Central memory CD8-positive, alpha-beta T cell (primary cell): Measurements from ENCODE around the gene TCF4.

Source experiments
- ATAC-seq: fragments of 150-1000 bp; cut with Tn5 transposase; replicated peaks from 2 replicates; pipeline ENCODE4 v1.10.0; 2022; ENCODE audit warnings: mild to moderate bottlenecking, moderate FRiP score, moderate number of reproducible peaks; ENCODE audit not compliant: poor library complexity, severe bottlenecking; ENCODE audit errors: extremely low read depth
- DNase-seq, 2 donors: peaks; one replicate each; pipeline ENCODE4 v3.0.0; 2021; ENCODE audit warnings: low spot score in 2 of 2
- H3K27ac Mint-ChIP-seq: one replicate; pipeline ENCODE4 v1.8.0; 2022; ENCODE audit warnings: low read depth, mild to moderate bottlenecking, moderate library complexity, mixed read lengths
- H3K27me3 Mint-ChIP-seq: one replicate; pipeline ENCODE4 v1.8.0; 2022; ENCODE audit warnings: mixed read lengths
- H3K36me3 Mint-ChIP-seq: one replicate; pipeline ENCODE4 v1.8.0; 2022; ENCODE audit warnings: mild to moderate bottlenecking, moderate library complexity, mixed read lengths; ENCODE audit not compliant: insufficient read depth
- H3K4me1 Mint-ChIP-seq: one replicate; pipeline ENCODE4 v1.8.0; 2022; ENCODE audit warnings: mixed read lengths
- H3K4me3 Mint-ChIP-seq: one replicate; pipeline ENCODE4 v1.8.0; 2022; ENCODE audit warnings: mild to moderate bottlenecking, moderate library complexity, mixed read lengths
- H3K9me3 Mint-ChIP-seq: one replicate; pipeline ENCODE4 v1.8.0; 2022; ENCODE audit warnings: mixed read lengths

The TCF4 gene

DNA sequence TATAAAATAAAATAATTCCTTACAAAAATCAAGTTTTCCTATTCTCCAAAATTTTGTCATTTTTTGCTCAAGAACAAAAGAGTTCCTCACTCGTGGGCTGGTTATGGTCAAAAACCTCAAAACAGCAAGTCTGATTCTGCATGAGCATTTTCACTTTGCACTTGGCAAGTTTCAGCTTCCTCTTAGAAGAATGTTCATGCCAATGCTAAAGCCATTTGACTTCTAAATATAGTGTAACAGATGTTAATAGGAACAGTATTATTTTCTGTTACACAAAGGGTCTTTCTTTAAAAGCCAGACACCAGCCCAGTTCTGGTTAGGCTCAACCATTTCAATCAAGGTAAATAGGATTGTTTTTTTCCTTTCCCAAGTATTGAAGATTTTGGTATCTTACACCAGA is 367.5 kb downstream of the TCF4 start:
- no peak overlapping the region for H3K27ac Mint-ChIP-seq
- no peak overlapping the region for H3K4me3 Mint-ChIP-seq
- H3K9me3 Mint-ChIP-seq: peaks cover 9% of the 10 kb centered on the region
- H3K36me3 Mint-ChIP-seq: peaks cover 2% of the 10 kb centered on the region
- ATAC-seq (no peak), DNase-seq (no peak)
- H3K4me1 Mint-ChIP-seq: no peaks in the 10 kb centered on the region
- H3K27me3 Mint-ChIP-seq: no peaks in the 10 kb centered on the region

DNA sequence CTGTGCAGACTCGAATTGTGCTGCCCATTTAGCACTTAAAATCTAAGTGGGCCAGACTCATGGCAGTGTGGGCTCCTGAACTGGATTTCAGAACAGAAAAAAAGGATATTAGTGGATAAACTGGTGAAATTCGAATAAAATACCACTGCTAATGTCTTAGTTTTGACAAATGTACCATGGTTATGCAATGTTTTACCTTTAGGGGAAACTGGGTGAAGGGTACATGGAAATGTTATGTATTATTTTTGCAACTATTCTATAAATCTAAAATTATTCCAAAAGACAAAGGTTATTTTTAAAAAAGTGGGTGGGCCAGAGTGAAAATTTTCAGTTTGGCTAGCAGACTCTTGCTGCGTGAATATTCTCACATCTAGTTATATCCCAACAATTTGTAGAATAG is 368.2 kb downstream of the TCF4 start:
- peaks cover 9% of the 10 kb centered on the region for H3K9me3 Mint-ChIP-seq
- ATAC-seq: no peak
- peaks cover 2% of the 10 kb centered on the region for H3K36me3 Mint-ChIP-seq
- DNase-seq: no peak
- H3K4me3 Mint-ChIP-seq: no peak overlapping the region
- H3K27ac Mint-ChIP-seq: no peak overlapping the region
- H3K4me1 Mint-ChIP-seq: no peaks in the 10 kb centered on the region
- no peaks in the 10 kb centered on the region for H3K27me3 Mint-ChIP-seq

DNA sequence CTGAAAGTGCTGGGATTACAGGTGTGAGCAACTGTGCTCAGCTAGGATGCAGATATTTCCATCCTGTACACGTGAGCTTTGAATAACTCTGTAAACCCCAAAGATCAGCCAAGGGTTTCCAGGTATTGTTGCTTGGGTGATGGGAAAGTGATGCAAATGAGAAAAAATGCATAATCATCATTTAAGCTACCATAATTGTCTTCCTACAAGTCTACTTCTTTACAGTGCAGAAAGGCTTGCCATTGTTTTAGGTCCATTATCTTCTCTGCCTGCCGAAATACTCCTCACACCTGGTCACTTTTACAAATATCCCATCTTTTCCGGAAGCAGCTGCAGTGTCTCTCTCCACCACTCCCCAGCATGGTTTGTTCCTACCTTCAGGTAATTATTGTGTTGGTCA is 368.9 kb downstream of the TCF4 start:
- H3K27me3 Mint-ChIP-seq: no peaks in the 10 kb centered on the region
- H3K4me1 Mint-ChIP-seq: no peaks in the 10 kb centered on the region
- no peak overlapping the region for H3K27ac Mint-ChIP-seq
- H3K9me3 Mint-ChIP-seq: peaks cover 9% of the 10 kb centered on the region
- peaks cover 2% of the 10 kb centered on the region for H3K36me3 Mint-ChIP-seq
- ATAC-seq (no peak), DNase-seq (no peak)
- H3K4me3 Mint-ChIP-seq: no peak overlapping the region

DNA sequence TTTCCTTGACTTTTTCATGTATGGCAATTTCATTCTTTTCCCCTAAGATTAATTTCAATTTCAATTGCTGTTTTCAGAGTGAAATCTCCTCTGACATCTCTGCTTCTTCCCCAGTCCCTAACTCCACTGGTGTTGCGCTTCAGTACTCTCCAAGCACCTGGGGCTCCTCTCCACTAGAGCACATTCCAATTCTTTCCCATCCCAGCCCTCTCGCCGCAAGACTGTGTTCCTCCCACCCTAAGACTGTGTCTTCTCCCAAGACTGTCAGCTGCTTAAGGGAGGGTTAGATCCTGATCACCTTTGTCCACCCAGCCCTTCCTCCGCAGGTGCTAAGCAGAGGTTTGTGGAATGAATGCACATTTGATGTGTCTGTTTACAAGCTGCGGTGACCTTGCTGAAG is 373.0 kb downstream of the TCF4 start:
- Mint-ChIP-seq H3K9me3 (peaks cover 9% of the 10 kb centered on the region), H3K36me3 (peaks cover 2% of the 10 kb centered on the region), H3K27me3 (no peaks in the 10 kb centered on the region), H3K4me3 (no peak overlapping the region), H3K4me1 (no peaks in the 10 kb centered on the region), H3K27ac (no peak overlapping the region)
- DNase-seq (no peak), ATAC-seq (no peak)

DNA sequence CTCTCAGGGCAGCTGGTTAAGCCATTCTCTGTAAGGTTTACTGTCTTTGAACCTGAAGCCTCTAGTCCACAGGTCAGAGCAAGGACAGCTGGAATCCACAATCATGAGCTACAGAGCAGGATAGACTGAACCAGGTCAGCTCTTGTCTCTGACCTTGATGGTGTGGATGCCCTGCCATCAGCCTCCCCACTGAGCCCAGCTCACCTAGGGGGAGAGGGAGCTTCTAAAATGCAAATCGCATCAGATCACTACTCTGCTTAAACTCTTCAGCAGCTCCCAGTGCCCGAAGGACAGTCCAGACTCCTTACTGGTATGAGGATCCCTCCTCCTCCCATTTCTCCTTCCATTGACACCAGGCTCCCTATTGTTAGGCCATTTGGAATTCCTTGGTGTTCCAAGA is 373.5 kb downstream of the TCF4 start:
- peaks cover 9% of the 10 kb centered on the region for H3K9me3 Mint-ChIP-seq
- DNase-seq (no peak), ATAC-seq (no peak)
- H3K27me3 Mint-ChIP-seq: no peaks in the 10 kb centered on the region
- no peak overlapping the region for H3K4me3 Mint-ChIP-seq
- H3K36me3 Mint-ChIP-seq: peaks cover 2% of the 10 kb centered on the region
- no peaks in the 10 kb centered on the region for H3K4me1 Mint-ChIP-seq
- no peak overlapping the region for H3K27ac Mint-ChIP-seq

DNA sequence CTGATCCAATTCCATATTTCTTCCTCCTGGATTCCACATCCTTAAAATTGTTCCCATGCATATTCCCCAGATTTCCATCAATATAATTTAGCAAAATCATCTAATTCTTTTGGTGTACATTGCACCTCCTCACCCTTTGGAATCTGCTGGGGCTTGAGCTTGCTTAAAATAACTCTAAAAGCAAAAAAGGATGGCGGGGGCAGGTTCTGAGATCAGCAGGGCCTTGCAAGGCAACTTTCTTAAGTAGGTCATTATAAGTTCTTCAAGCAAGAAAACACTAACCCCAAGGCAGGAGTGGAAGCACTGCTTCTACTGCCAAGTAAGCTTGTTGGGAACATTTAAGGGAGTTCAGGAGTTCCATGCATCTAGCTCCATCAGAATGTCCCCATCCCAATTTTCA is 374.4 kb downstream of the TCF4 start:
- H3K4me3 Mint-ChIP-seq: no peak overlapping the region
- no peak for ATAC-seq
- no peaks in the 10 kb centered on the region for H3K4me1 Mint-ChIP-seq
- DNase-seq: no peak
- H3K36me3 Mint-ChIP-seq: peaks cover 2% of the 10 kb centered on the region
- H3K27me3 Mint-ChIP-seq: no peaks in the 10 kb centered on the region
- H3K9me3 Mint-ChIP-seq: peaks cover 4% of the 10 kb centered on the region
- H3K27ac Mint-ChIP-seq: no peak overlapping the region

DNA sequence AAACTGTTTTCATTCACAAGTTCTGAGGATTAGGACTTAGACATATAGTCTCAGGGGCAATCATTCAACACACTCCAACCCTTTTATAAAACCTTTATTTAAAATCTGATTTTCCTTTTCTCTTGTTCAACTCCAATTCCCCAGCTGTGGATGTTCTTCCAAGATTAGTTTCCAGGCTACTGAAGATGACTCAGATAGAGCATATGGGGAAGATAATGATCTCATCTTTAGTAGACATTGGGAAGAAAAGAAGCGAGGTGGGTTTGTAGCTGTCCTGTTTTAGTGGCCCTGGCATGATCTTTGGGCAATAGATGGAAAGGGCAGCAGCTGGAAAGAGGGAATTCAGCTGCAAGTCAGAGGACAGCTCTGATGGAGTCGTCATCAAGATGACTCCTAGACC is 381.1 kb downstream of the TCF4 start:
- ATAC-seq (no peak), DNase-seq (no peak)
- H3K4me3 Mint-ChIP-seq: no peak overlapping the region
- no peaks in the 10 kb centered on the region for H3K36me3 Mint-ChIP-seq
- H3K9me3 Mint-ChIP-seq: peaks cover 7% of the 10 kb centered on the region
- H3K27me3 Mint-ChIP-seq: no peaks in the 10 kb centered on the region
- H3K27ac Mint-ChIP-seq: no peak overlapping the region
- no peaks in the 10 kb centered on the region for H3K4me1 Mint-ChIP-seq

DNA sequence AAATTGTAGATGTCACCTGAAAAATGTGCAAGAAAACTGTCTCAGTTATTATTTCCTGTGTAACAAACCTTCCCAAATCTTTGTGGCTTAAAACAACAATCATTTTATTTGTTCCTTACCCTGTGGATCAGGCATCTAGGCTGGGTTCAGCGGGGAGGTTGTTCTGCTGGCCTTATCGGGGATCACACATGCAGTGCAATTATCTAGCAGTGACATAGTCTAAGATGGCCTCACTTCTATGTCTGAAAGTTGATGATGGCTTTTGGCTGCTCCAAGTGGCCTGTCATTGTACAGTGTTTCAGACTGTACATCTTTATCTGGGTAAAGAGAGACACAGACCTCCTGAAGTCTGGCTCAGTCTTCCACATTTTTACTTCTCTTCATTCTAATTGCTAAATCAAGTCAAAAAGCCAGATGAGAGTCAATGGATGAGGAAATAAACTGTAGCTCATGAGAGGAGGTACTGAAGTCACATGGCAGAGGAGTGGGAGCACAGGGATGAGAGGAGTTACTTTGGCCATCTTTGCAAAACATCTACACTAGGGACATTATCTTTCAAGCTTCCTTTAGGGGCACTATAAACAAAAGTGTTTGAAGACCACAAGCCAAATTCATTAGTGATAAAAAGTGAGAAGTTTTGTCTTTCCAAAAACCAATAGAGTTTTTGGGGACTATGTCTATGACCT is 385.6 kb downstream of the TCF4 start:
- Mint-ChIP-seq H3K4me3 (no peak overlapping the region), H3K27me3 (no peaks in the 10 kb centered on the region)

DNA sequence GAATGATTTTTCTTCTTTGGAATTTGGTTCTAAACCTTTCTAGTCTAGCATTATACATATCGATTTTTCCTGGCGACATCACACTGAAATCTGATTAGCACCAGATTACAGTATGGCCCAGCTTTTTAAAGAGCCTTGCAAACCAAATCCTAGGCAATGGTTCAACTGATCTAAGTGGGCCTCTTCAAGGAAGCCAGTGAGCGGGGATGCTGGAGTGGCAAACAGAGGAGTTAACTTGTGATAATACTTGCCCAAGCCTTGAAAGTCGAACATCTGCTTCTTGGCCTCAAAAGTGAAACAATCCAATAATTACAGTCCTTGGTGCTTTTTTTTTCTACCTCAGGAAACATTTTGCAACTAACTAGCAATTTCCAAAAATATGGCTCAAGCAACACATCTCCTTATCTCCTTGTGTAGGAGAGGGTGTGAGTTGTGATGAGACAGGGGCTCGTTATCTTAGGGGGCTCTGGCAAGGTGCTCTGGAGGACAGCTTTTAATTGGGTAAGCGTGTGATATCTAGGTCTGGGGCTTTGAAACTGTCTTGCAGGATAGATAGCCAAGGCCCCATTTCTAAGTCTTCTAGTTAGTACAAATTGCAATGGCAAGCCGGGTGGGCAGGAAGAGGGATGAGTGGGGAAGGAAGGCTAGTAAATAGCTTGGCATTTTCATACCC is 388.6 kb downstream of the TCF4 start:
- Mint-ChIP-seq H3K36me3 (no peaks in the 10 kb centered on the region), H3K4me1 (no peaks in the 10 kb centered on the region), H3K9me3 (peaks cover 9% of the 10 kb centered on the region), H3K27ac (no peak overlapping the region), H3K27me3 (no peaks in the 10 kb centered on the region), H3K4me3 (no peak overlapping the region)
- ATAC-seq: no peak
- DNase-seq: no peak

More for the DNA sequence above, 385.6 kb downstream of the TCF4 start:
- peaks cover 7% of the 10 kb centered on the region for H3K9me3 Mint-ChIP-seq
- no peaks in the 10 kb centered on the region for H3K4me1 Mint-ChIP-seq
- H3K36me3 Mint-ChIP-seq: no peaks in the 10 kb centered on the region
- H3K27ac Mint-ChIP-seq: no peak overlapping the region
- DNase-seq (no peak), ATAC-seq (no peak)

DNA sequence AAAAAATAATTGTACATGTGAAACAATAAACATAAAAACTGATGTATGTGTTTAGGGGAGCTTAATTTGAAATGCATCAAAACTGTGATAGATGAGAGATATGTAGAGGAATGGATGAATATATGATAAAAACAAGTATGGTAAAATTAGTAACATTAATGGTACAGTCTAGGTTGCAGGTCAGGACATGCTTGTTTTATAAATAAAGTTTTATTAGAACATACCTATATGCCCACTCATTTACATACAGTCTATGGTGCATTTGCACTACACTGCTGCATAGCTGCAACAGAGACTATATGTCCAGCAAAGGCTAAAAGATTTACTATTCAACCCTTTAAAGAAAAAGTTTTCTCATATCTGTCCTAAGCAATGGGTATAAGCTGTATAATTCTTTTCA is 392.1 kb downstream of the TCF4 start:
- Mint-ChIP-seq H3K36me3 (no peaks in the 10 kb centered on the region), H3K27me3 (no peaks in the 10 kb centered on the region), H3K4me3 (no peak overlapping the region), H3K4me1 (no peaks in the 10 kb centered on the region), H3K9me3 (peaks cover 9% of the 10 kb centered on the region), H3K27ac (no peak overlapping the region)
- DNase-seq: no peak
- ATAC-seq: no peak

DNA sequence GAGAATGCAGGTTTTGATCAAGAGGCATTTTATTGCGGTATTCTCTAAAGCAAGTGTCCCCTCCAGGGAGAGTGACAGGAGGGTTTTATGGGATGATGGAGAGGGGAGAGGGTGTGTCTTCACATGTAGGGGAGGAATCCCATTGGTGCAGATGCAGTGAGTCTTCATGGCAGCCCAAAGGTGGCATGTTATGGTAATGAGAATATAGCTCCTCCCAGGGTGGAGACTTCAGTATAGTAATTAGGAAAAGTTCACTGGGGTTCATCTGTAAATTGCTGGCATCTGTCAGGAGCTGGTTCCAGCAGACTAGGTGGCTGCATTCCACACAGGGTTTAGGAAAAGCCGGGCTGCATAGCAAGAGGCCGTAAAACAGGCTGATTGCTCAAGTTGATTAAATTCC is 398.0 kb downstream of the TCF4 start:
- H3K36me3 Mint-ChIP-seq: no peaks in the 10 kb centered on the region
- H3K27ac Mint-ChIP-seq: no peak overlapping the region
- ATAC-seq: no peak
- H3K4me1 Mint-ChIP-seq: no peaks in the 10 kb centered on the region
- no peak overlapping the region for H3K4me3 Mint-ChIP-seq
- peaks cover 6% of the 10 kb centered on the region for H3K9me3 Mint-ChIP-seq
- DNase-seq: no peak
- no peaks in the 10 kb centered on the region for H3K27me3 Mint-ChIP-seq

DNA sequence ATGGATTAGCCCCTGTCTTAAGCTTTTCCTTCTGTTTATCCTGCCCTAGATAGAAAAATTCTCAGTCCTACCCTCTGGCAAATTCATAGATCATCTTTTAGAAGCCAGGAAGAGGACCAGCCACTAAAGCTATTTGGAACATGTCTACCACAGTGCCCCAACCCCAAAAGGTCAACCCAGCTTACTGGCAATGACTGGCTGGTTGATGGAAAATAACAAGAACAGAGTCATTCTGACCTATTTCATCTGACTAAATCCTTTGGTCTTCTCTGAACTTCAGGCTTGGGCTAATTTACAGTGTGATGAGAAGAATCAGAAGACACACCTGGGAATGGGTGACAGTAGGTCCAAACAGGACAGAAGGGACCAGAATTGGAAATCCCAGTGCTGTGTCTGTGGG is 401.4 kb downstream of the TCF4 start:
- no peaks in the 10 kb centered on the region for H3K36me3 Mint-ChIP-seq
- H3K4me1 Mint-ChIP-seq: no peaks in the 10 kb centered on the region
- no peak overlapping the region for H3K27ac Mint-ChIP-seq
- no peaks in the 10 kb centered on the region for H3K27me3 Mint-ChIP-seq
- ATAC-seq: no peak
- H3K9me3 Mint-ChIP-seq: peaks cover 15% of the 10 kb centered on the region
- DNase-seq: no peak
- H3K4me3 Mint-ChIP-seq: no peak overlapping the region

DNA sequence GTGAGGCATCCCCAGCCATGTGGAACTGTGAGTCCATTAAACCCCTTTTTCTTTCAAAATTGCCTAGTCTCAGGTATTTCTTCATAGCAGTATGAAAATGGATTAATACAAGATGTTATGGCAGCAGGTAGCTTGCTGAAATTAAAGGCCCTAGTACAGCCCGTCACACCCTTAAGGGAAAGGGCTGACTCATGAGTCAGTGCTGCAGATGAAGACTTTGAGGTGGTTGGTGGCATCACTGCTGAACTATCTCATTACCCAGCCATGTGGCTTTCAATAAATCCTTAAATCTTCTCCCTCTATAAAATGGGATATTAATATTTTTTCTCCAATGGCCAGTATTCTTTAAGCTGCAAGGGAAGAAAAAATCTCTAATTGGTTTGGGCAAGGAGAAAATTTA is 402.6 kb downstream of the TCF4 start:
- ATAC-seq (no peak), DNase-seq (no peak)

More for the DNA sequence above, 402.6 kb downstream of the TCF4 start:
- Mint-ChIP-seq H3K4me3 (no peak overlapping the region), H3K36me3 (no peaks in the 10 kb centered on the region), H3K27me3 (no peaks in the 10 kb centered on the region), H3K9me3 (peaks cover 15% of the 10 kb centered on the region), H3K27ac (no peak overlapping the region), H3K4me1 (no peaks in the 10 kb centered on the region)
